Thyroid gland (tissue), 4 donors: ENCODE results near the gene ELOVL2.
"Not testable (repeated sequence)": the region's sequence is repeated elsewhere in the genome, so short reads cannot be mapped to it uniquely, and the experiment has no call there.

Experiments
- CTCF ChIP-seq, 6 experiments: fragments of 200-600 bp in 3 of 6; fragments of 450-650 bp in 3 of 6; sonication (generic) in 3 of 6; IDR thresholded peaks; one replicate each; pipeline ENCODE4 v1.5.1; 2016 to 2019; ENCODE audit warnings: antibody characterized with exemption in 6 of 6, mild to moderate bottlenecking in 2 of 6, inconsistent platforms in 1 of 6, moderate library complexity in 1 of 6
- POLR2A ChIP-seq, 2 donors: fragments of 450-650 bp; IDR thresholded peaks; one replicate each; pipeline ENCODE4 v1.6.1; 2017; ENCODE audit warnings: antibody characterized with exemption in 2 of 2, mild to moderate bottlenecking in 2 of 2, moderate library complexity in 1 of 2

GRCh38 chr6:10984959-10985358, 59.1 kb downstream of the ELOVL2 start:
- TF ChIP-seq CTCF, POLR2A (IDR thresholded peaks at IDR 0.05): not testable (repeated sequence)
